HG03196 (cell line): Measurements from ENCODE around the gene PNLIPRP1.

Experiments used
- ATAC-seq: cut with Tn5 transposase; IDR thresholded peaks from one replicate; pipeline ENCODE4 v1.9.1; 2021; ENCODE audit not compliant: unreplicated experiment

Gene PNLIPRP1

GRCh38 chr10:116590590-116591444 is at the start of gene PNLIPRP1:
PNLIPRP1 (plus strand) TSS chr10:116590959; CDS start chr10:116591130, 171 bp downstream.
- ATAC-seq: no peak

- no peak for ATAC-seq
These were observed 48.6 kb upstream of the PNLIPRP1 start for GRCh38 chr10:116542007-116542677.

GRCh38 chr10:116545122-116545521 is 45.6 kb upstream of the PNLIPRP1 start:
- ATAC-seq: no peak

GRCh38 chr10:116545756-116546155 is 45.0 kb upstream of the PNLIPRP1 start, which contains the start of gene PNLIP:
PNLIP (plus strand) TSS chr10:116545931; CDS start chr10:116546093, 162 bp downstream.
- ATAC-seq: no peak

GRCh38 chr10:116548301-116548700 is 42.5 kb upstream of the PNLIPRP1 start:
- ATAC-seq: no peak

GRCh38 chr10:116553378-116553980 is 37.3 kb upstream of the PNLIPRP1 start:
- no peak for ATAC-seq

- ATAC-seq: no peak
These were observed 36.1 kb upstream of the PNLIPRP1 start for GRCh38 chr10:116554628-116555027.

- no peak for ATAC-seq
These were observed 34.9 kb upstream of the PNLIPRP1 start for GRCh38 chr10:116555880-116556279.

GRCh38 chr10:116557305-116557880 is 33.4 kb upstream of the PNLIPRP1 start:
- no peak for ATAC-seq

GRCh38 chr10:116565534-116565933 is 25.2 kb upstream of the PNLIPRP1 start:
- ATAC-seq: no peak

GRCh38 chr10:116566932-116567331 is 23.8 kb upstream of the PNLIPRP1 start:
- ATAC-seq: no peak

GRCh38 chr10:116567335-116567734 is 23.4 kb upstream of the PNLIPRP1 start:
- no peak for ATAC-seq

GRCh38 chr10:116574797-116575196 is 16.0 kb upstream of the PNLIPRP1 start:
- ATAC-seq: no peak

- no peak for ATAC-seq
These were observed 2.7 kb upstream of the PNLIPRP1 start for GRCh38 chr10:116587878-116588591.

- no peak for ATAC-seq
These were observed 1.8 kb upstream of the PNLIPRP1 start for GRCh38 chr10:116588995-116589394.

- no peak for ATAC-seq
These were observed 833 bp upstream of the PNLIPRP1 start for GRCh38 chr10:116589926-116590325.

- no peak for ATAC-seq
These were observed 2.5 kb downstream of the PNLIPRP1 start for GRCh38 chr10:116593139-116593740.

GRCh38 chr10:116594525-116595035 is 3.8 kb downstream of the PNLIPRP1 start:
- no peak for ATAC-seq

GRCh38 chr10:116596062-116596461 is 5.3 kb downstream of the PNLIPRP1 start:
- no peak for ATAC-seq

GRCh38 chr10:116597543-116597942 is 6.8 kb downstream of the PNLIPRP1 start:
- ATAC-seq: no peak
